OCI-LY7 (cell line): Measurements from ENCODE around the gene SPRR1B.

Experiments used
- EZH2phosphoT487 ChIP-seq: fragments of 200-600 bp; sonication (generic); IDR thresholded peaks from 2 replicates; pipeline ENCODE4 v1.6.1; 2018; ENCODE audit warnings: low read depth, borderline replicate concordance, mild to moderate bottlenecking, mixed run types, antibody characterized with exemption, low read length, moderate library complexity, mixed read lengths
- TF ChIP-seq, protein P1 (sequence below): fragments of 200-600 bp; sonication (generic); conservative IDR thresholded peaks from 2 replicates; pipeline ENCODE4 v1.5.1; 2014; ENCODE audit warnings: mild to moderate bottlenecking, antibody characterized with exemption, low read length, moderate library complexity, mixed read lengths

- TF ChIP-seq, protein P1, sequence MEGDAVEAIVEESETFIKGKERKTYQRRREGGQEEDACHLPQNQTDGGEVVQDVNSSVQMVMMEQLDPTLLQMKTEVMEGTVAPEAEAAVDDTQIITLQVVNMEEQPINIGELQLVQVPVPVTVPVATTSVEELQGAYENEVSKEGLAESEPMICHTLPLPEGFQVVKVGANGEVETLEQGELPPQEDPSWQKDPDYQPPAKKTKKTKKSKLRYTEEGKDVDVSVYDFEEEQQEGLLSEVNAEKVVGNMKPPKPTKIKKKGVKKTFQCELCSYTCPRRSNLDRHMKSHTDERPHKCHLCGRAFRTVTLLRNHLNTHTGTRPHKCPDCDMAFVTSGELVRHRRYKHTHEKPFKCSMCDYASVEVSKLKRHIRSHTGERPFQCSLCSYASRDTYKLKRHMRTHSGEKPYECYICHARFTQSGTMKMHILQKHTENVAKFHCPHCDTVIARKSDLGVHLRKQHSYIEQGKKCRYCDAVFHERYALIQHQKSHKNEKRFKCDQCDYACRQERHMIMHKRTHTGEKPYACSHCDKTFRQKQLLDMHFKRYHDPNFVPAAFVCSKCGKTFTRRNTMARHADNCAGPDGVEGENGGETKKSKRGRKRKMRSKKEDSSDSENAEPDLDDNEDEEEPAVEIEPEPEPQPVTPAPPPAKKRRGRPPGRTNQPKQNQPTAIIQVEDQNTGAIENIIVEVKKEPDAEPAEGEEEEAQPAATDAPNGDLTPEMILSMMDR: no peak
- TF ChIP-seq EZH2phosphoT487: no peak
Observed at GRCh38 chr1:153081736-153082135, 50.7 kb downstream of the SPRR1B start.
